H7 (cell line): ENCODE data around the gene KCNMA1. TPM values are rescaled to one million over a fixed set of nuclear protein-coding genes. Genes with fewer than 3 reads are reported as not detected.

ENCODE experiments used
- DNase-seq: peaks from one replicate; pipeline ENCODE4 v3.0.0; 2012
- H3K27me3 ChIP-seq: 2 replicates; pipeline ENCODE4 v1.6.0; 2011; ENCODE audit warnings: mild to moderate bottlenecking, low read length; ENCODE audit not compliant: control insufficient read depth, insufficient read depth
- H3K36me3 ChIP-seq: replicated peaks from 2 replicates; pipeline ENCODE4 v1.5.1; 2011; ENCODE audit warnings: low read length; ENCODE audit not compliant: control insufficient read depth, insufficient read depth
- H3K4me3 ChIP-seq: 2 replicates; pipeline ENCODE4 v1.5.1; 2011; ENCODE audit warnings: low read depth, mild to moderate bottlenecking, control low read depth, low read length, moderate library complexity; ENCODE audit not compliant: insufficient read depth
- total RNA-seq: library from RNA; depleted of rRNA; stranded (reverse); fragments of >200 nt; shearing (Covaris generic); gene quantifications from 2 replicates; pipeline ENCODE4 v1.2.3, GENCODE V29; 2014

KCNMA1 gene
- total RNA-seq, 1 experiment from 2014 or later: 0.94 TPM

- no peak overlapping the region for H3K4me3 ChIP-seq
- no peak for DNase-seq
- no peaks in the 10 kb centered on the region for H3K27me3 ChIP-seq
- no peaks in the 10 kb centered on the region for H3K36me3 ChIP-seq
Measured at GRCh38 chr10:77233466-77233865, 404.1 kb downstream of the KCNMA1 start.

- Histone ChIP-seq H3K4me3 (no peak overlapping the region), H3K27me3 (no peaks in the 10 kb centered on the region), H3K36me3 (no peaks in the 10 kb centered on the region)
- DNase-seq: no peak
Measured at GRCh38 chr10:77231884-77232610, 405.6 kb downstream of the KCNMA1 start.

DNA sequence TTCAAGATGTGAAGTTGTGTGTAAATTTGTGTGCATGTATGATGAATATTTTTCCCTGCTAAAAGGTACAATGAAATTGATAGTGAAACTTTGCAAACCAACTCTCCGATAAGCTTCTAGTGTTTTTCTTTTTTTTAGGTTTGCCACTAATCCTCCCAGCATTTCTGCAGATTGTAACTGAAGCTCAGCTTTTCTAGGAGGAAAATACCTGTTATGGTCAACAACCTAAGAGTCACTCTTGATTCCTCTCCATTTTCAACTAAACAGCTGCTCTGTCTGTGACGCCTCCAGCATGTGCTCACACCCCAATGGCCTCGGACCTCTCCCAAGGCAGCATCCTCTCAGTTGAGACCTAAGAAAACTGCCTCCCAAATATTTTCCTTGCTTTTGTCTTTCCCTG is 406.2 kb downstream of the KCNMA1 start:
- Histone ChIP-seq H3K27me3 (no peaks in the 10 kb centered on the region), H3K36me3 (no peaks in the 10 kb centered on the region), H3K4me3 (no peak overlapping the region)
- no peak for DNase-seq

- H3K36me3 ChIP-seq: no peaks in the 10 kb centered on the region
- H3K4me3 ChIP-seq: no peak overlapping the region
- no peaks in the 10 kb centered on the region for H3K27me3 ChIP-seq
- DNase-seq: no peak
Measured at GRCh38 chr10:77230194-77230593, 407.4 kb downstream of the KCNMA1 start.

DNA sequence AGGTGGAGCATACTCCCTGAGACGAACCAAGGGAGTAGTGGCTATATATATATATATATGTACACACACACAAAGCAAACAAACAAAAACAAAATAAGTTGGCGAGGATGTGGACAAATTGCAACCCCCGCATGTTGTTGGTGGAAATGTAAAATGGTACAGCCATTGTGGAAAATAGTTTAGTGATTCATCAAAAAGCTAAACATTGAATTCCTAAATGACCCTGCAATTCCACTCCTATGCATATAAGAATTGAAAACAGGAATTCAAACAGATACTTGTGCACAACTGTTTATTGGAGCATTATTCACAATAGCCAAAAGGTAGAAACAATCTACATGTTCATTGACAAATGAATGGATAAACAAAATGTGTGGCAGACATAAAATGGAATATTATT is 407.9 kb downstream of the KCNMA1 start:
- Histone ChIP-seq H3K27me3 (no peaks in the 10 kb centered on the region), H3K36me3 (no peaks in the 10 kb centered on the region), H3K4me3 (no peak overlapping the region)
- DNase-seq: no peak

DNA sequence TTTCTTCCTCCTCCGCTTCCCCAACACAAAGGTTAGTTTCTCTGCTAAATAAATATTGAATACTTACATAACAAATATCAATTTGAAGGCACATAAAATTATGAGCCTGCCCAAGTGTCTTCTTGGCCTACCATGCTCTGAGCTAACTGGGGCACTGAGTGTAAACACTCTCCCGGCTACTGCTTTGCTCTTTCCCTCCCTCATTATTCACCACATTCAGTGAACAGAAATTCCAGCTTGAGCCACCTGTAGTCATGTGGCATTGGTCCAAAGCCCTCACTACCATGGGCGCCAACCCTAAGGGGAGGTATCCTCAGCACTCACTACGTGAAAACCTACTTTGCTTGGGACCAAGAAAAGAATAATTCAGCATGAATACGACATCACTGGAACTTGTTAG is 409.0 kb downstream of the KCNMA1 start:
- H3K27me3 ChIP-seq: no peaks in the 10 kb centered on the region
- H3K4me3 ChIP-seq: no peak overlapping the region
- DNase-seq: no peak
- H3K36me3 ChIP-seq: no peaks in the 10 kb centered on the region

- Histone ChIP-seq H3K36me3 (no peaks in the 10 kb centered on the region), H3K27me3 (no peaks in the 10 kb centered on the region), H3K4me3 (no peak overlapping the region)
- no peak for DNase-seq
Measured at GRCh38 chr10:77226853-77227565, 410.6 kb downstream of the KCNMA1 start.

DNA sequence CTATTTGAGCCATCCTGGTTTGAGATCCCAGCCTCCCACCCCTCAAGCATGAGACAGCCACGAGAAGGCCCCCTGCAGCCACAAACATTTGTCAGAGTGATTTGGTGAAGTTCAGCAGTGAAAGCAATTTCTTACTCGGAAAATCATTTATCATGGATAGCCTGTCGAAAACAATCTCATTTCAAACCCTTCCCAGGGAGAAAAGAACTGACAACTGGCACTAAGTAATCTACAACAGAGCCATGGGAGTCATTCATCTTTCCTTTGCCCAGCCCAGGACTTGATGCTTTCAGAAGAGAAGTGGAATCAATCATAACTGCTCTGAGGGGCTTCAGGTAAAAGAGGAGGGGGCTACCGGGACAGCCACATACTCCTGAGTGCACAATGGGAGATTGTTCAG is 411.2 kb downstream of the KCNMA1 start:
- Histone ChIP-seq H3K4me3 (no peak overlapping the region), H3K36me3 (no peaks in the 10 kb centered on the region), H3K27me3 (no peaks in the 10 kb centered on the region)
- no peak for DNase-seq

- no peak for DNase-seq
- Histone ChIP-seq H3K27me3 (no peaks in the 10 kb centered on the region), H3K36me3 (no peaks in the 10 kb centered on the region), H3K4me3 (no peak overlapping the region)
Measured at GRCh38 chr10:77226020-77226419, 411.6 kb downstream of the KCNMA1 start.

DNA sequence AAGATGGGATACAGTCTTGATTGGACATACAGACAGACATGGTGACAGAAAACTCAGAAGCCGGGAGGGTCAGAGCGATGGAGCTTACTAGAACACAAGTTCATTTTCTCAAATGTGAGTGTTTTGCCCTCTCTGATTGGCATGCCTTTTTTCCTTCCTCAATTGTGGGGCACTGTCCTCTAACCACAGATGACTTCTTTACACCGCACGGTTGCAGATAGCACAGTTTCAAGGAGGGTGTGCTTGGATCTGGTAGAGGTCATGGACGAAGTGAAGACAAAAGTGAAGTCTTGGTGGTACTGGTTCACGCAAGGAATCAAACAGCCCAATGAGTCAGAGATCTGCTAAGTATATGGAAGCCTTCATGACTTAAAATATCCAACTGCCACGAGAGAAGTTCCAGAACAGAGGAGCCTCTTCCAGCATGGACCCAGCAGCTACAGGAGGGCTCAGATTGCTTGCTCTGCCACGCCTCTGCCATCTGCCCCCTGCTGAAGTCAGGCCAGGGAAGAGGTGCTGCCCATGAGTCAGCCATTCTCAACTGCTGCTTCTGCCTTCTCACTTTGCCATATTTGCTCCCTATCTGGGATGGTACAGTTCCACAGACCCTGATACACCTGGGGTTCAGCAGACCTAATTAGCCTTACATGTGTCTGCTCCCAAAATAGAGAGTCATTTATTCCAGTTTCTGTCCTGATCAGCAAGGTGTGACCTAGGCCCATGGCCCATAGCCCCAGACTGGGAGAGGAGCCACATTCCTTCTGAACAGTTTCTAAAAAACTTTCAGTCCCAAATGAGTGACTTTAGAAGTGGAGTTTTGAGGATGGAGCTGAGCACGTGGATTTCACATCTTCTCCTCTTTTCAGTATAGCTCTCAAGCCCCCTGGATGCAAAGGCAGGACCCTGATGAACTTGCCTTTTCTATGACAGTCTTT is 413.8 kb downstream of the KCNMA1 start:
- H3K27me3 ChIP-seq: no peaks in the 10 kb centered on the region
- no peak for DNase-seq
- H3K36me3 ChIP-seq: no peaks in the 10 kb centered on the region
- no peak overlapping the region for H3K4me3 ChIP-seq

GRCh38 chr10:77220150-77220549 is 417.5 kb downstream of the KCNMA1 start:
- no peaks in the 10 kb centered on the region for H3K27me3 ChIP-seq
- no peaks in the 10 kb centered on the region for H3K36me3 ChIP-seq
- DNase-seq: no peak
- no peak overlapping the region for H3K4me3 ChIP-seq

GRCh38 chr10:77219046-77219445 is 418.6 kb downstream of the KCNMA1 start:
- no peak for DNase-seq
- Histone ChIP-seq H3K27me3 (no peaks in the 10 kb centered on the region), H3K4me3 (no peak overlapping the region), H3K36me3 (no peaks in the 10 kb centered on the region)

DNA sequence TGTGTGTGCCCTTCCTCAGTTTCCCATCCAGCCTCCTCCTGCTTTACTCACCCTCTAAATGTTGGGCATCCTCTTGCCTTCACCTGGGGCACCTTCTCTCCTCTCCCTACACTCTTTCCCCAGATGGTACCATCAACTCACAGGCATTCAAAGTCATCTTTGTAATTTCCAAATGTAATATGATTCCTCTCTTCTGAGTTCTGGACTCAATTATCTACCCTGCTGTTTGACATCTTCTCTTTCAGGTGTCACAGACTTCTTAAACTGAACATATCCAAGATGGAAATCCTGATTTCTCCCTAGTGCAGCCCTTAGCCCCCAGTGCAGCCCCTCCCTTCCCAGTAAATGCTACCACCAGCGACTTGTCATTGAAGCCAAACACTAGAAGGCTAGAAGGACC is 422.8 kb downstream of the KCNMA1 start:
- no peak for DNase-seq
- Histone ChIP-seq H3K27me3 (no peaks in the 10 kb centered on the region), H3K4me3 (no peak overlapping the region), H3K36me3 (no peaks in the 10 kb centered on the region)

GRCh38 chr10:77212632-77213031 is 425.0 kb downstream of the KCNMA1 start:
- DNase-seq: no peak
- no peaks in the 10 kb centered on the region for H3K36me3 ChIP-seq
- no peak overlapping the region for H3K4me3 ChIP-seq
- H3K27me3 ChIP-seq: no peaks in the 10 kb centered on the region

GRCh38 chr10:77210645-77211044 is 427.0 kb downstream of the KCNMA1 start:
- H3K4me3 ChIP-seq: no peak overlapping the region
- no peaks in the 10 kb centered on the region for H3K36me3 ChIP-seq
- no peak for DNase-seq
- H3K27me3 ChIP-seq: no peaks in the 10 kb centered on the region
